Mucosa of stomach (tissue), 1 donor: ENCODE measurements around the gene TCERG1L.
"Not testable (repeated sequence)": the region's sequence is repeated elsewhere in the genome, so short reads cannot be mapped to it uniquely, and the experiment has no call there.

Experiments
- H3K27me3 ChIP-seq: one replicate; pipeline ENCODE4 v1.7.0; 2013; ENCODE audit warnings: mild to moderate bottlenecking, low read length; ENCODE audit not compliant: control insufficient read depth, insufficient read depth
- H3K36me3 ChIP-seq: one replicate; pipeline ENCODE4 v1.7.0; 2013; ENCODE audit warnings: low read length; ENCODE audit not compliant: control insufficient read depth, insufficient read depth
- H3K4me1 ChIP-seq: one replicate; pipeline ENCODE4 v1.7.0; 2013; ENCODE audit warnings: mild to moderate bottlenecking, low read length; ENCODE audit not compliant: control insufficient read depth, insufficient read depth
- H3K4me3 ChIP-seq: one replicate; pipeline ENCODE4 v1.7.0; 2013; ENCODE audit warnings: low read length
- H3K9ac ChIP-seq: one replicate; pipeline ENCODE4 v1.7.0; 2013; ENCODE audit warnings: mild to moderate bottlenecking, low read length, moderate library complexity
- H3K9me3 ChIP-seq: one replicate; pipeline ENCODE4 v1.7.0; 2013; ENCODE audit warnings: mild to moderate bottlenecking, low read length, moderate library complexity; ENCODE audit not compliant: control insufficient read depth
- donor health status: Pancreatic carcinoma.

Gene TCERG1L

GRCh38 chr10:131177431-131178327, 133.8 kb downstream of the TCERG1L start:
- H3K9me3 ChIP-seq = no peaks in the 10 kb centered on the region
- no peaks in the 10 kb centered on the region for H3K27me3 ChIP-seq
- H3K36me3 ChIP-seq = no peaks in the 10 kb centered on the region
- no peak overlapping the region for H3K9ac ChIP-seq
- no peak overlapping the region for H3K4me3 ChIP-seq
- no peaks in the 10 kb centered on the region for H3K4me1 ChIP-seq

GRCh38 chr10:131176907-131177306, 134.6 kb downstream of the TCERG1L start:
- no peaks in the 10 kb centered on the region for H3K4me1 ChIP-seq
- H3K4me3 ChIP-seq = no peak overlapping the region
- no peak overlapping the region for H3K9ac ChIP-seq
- no peaks in the 10 kb centered on the region for H3K36me3 ChIP-seq
- no peaks in the 10 kb centered on the region for H3K27me3 ChIP-seq
- no peaks in the 10 kb centered on the region for H3K9me3 ChIP-seq

DNA sequence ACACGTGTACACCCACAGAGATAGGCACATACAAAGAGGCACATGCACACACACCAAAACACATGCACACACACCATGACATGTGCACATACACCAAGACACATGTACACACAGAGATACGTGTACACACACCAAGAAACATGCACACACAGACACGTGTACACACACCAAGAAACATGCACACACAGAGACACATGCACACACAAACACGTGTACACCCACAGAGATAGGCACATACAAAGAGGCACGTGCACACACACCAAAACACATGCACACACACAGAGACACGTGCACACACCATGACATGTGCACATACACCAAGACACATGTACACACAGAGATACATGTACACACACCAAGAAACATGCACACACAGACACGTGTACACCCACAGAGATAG, 135.2 kb downstream of the TCERG1L start:
- not testable (repeated sequence) for H3K9me3 ChIP-seq, H3K4me3 ChIP-seq, H3K36me3 ChIP-seq, H3K4me1 ChIP-seq, H3K27me3 ChIP-seq, H3K9ac ChIP-seq

DNA sequence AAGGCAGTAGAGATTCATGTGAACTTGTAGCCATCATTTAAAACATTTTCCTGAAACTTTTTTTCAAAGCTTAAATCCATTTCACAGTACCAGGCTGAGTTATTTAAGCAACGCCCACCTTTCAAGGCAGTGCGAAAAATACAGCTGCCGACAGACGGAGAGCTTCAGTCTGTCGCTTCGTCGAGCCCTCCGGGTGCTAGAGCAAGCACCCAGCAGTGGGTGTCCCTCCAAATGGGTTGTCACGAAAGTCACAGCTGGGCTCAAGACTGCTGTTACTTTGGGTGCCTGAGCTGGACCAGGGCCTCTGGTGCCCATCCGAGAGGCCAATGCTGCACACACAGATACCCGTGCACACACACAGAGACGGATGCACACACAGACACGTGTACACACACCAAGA, 135.6 kb downstream of the TCERG1L start:
- no peaks in the 10 kb centered on the region for H3K27me3 ChIP-seq
- no peak overlapping the region for H3K9ac ChIP-seq
- no peaks in the 10 kb centered on the region for H3K36me3 ChIP-seq
- no peak overlapping the region for H3K4me3 ChIP-seq
- H3K4me1 ChIP-seq = no peaks in the 10 kb centered on the region
- H3K9me3 ChIP-seq = no peaks in the 10 kb centered on the region

GRCh38 chr10:131174651-131175540, 136.6 kb downstream of the TCERG1L start:
- H3K4me3 ChIP-seq = no peak overlapping the region
- H3K9me3 ChIP-seq = no peaks in the 10 kb centered on the region
- no peak overlapping the region for H3K9ac ChIP-seq
- H3K36me3 ChIP-seq = no peaks in the 10 kb centered on the region
- H3K4me1 ChIP-seq = no peaks in the 10 kb centered on the region
- no peaks in the 10 kb centered on the region for H3K27me3 ChIP-seq

GRCh38 chr10:131174211-131174565, 137.3 kb downstream of the TCERG1L start:
- H3K36me3 ChIP-seq = no peaks in the 10 kb centered on the region
- no peaks in the 10 kb centered on the region for H3K9me3 ChIP-seq
- no peaks in the 10 kb centered on the region for H3K4me1 ChIP-seq
- H3K4me3 ChIP-seq = no peak overlapping the region
- no peak overlapping the region for H3K9ac ChIP-seq
- no peaks in the 10 kb centered on the region for H3K27me3 ChIP-seq

- Histone ChIP-seq H3K36me3 (no peaks in the 10 kb centered on the region), H3K4me1 (no peaks in the 10 kb centered on the region), H3K9me3 (no peaks in the 10 kb centered on the region), H3K27me3 (no peaks in the 10 kb centered on the region), H3K9ac (no peak overlapping the region), H3K4me3 (no peak overlapping the region)
These were observed 137.9 kb downstream of the TCERG1L start for GRCh38 chr10:131173484-131174210.

DNA sequence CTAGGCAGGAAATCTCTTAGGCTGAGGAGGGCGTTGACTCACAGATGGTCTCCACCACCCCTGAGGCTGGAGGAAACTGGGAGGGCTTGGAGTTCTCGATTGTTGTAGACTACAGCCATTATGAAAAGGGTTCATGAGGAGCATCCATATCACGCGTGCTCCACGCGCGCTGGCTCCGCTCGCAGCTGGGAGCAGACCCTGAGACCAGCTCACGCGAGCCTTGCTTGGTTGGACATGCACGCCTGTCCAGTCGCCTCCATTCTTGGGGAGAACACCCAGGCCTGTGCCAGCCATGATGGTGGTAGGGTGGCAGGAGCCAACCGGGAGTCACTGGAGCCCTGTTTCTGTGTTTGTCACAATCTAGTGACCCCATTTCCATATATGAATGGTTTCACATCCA, 139.1 kb downstream of the TCERG1L start:
- Histone ChIP-seq H3K4me3 (no peak overlapping the region), H3K9me3 (no peaks in the 10 kb centered on the region), H3K4me1 (no peaks in the 10 kb centered on the region), H3K36me3 (no peaks in the 10 kb centered on the region), H3K27me3 (no peaks in the 10 kb centered on the region), H3K9ac (no peak overlapping the region)

- no peak overlapping the region for H3K9ac ChIP-seq
- no peaks in the 10 kb centered on the region for H3K27me3 ChIP-seq
- no peak overlapping the region for H3K4me3 ChIP-seq
- no peaks in the 10 kb centered on the region for H3K9me3 ChIP-seq
- no peaks in the 10 kb centered on the region for H3K4me1 ChIP-seq
- H3K36me3 ChIP-seq = no peaks in the 10 kb centered on the region
These were observed 142.4 kb downstream of the TCERG1L start for GRCh38 chr10:131169146-131169545.

GRCh38 chr10:131168238-131168875, 143.2 kb downstream of the TCERG1L start:
- H3K9ac ChIP-seq = no peak overlapping the region
- H3K36me3 ChIP-seq = no peaks in the 10 kb centered on the region
- H3K4me3 ChIP-seq = no peak overlapping the region
- no peaks in the 10 kb centered on the region for H3K27me3 ChIP-seq
- H3K9me3 ChIP-seq = no peaks in the 10 kb centered on the region
- no peaks in the 10 kb centered on the region for H3K4me1 ChIP-seq

- H3K9ac ChIP-seq = no peak overlapping the region
- no peaks in the 10 kb centered on the region for H3K4me1 ChIP-seq
- no peak overlapping the region for H3K4me3 ChIP-seq
- H3K36me3 ChIP-seq = no peaks in the 10 kb centered on the region
- H3K9me3 ChIP-seq = no peaks in the 10 kb centered on the region
- H3K27me3 ChIP-seq = no peaks in the 10 kb centered on the region
These were observed 144.3 kb downstream of the TCERG1L start for GRCh38 chr10:131167036-131167860.
